HepG2 (cell line): ENCODE data around the gene ATP7B. TPM values are rescaled to one million over a fixed set of nuclear protein-coding genes. Genes with fewer than 3 reads are reported as not detected.

Experiments
- ATAC-seq: fragments of 200-7000 bp; cut with Tn5 transposase; 3 replicates; pipeline ENCODE4 v1.9.1; 2020; ENCODE audit warnings: mild to moderate bottlenecking, moderate library complexity
- BruUV-seq: library from RNA; stranded (reverse); fragments of 400-500 nt; replicated peaks from 2 replicates; lab custom pipeline; 2021; lab: Mats Ljungman, UMichigan
- CTCF ChIA-PET: fragments of 300-600 bp; formaldehyde crosslinking; extraction: SDS; loops from one replicate; lab custom pipeline; 2021; ENCODE audit warnings: low total read pairs, inconsistent platforms, low intra/inter-chr PET ratio; lab: Yijun Ruan, JAX
- POLR2A ChIA-PET: fragments of 350-600 bp; sonication (Branson Sonifier 250); formaldehyde crosslinking; loops from one replicate; lab custom pipeline; 2020; ENCODE audit warnings: antibody characterized with exemption, inconsistent platforms; lab: Yijun Ruan, JAX
- DNase-seq: peaks from one replicate; pipeline ENCODE4 v3.0.0-alpha.2; 2015; ENCODE audit warnings: low spot score
- FAIRE-seq: peaks from 3 replicates; lab custom pipeline; 2011; peaks lifted over from hg19 to GRCh38; lab: Jason Lieb, UNC
- H2AFZ ChIP-seq: one replicate; pipeline ENCODE4 v1.6.1; 2011; ENCODE audit warnings: low read length, inconsistent platforms
- H3K27ac ChIP-seq: fragments of 300-600 bp; 3 replicates; pipeline ENCODE4 v1.8.0; 2011; ENCODE audit warnings: mixed run types, mild to moderate bottlenecking, mixed read lengths, low read length, inconsistent platforms; ENCODE audit not compliant: insufficient read depth; ENCODE audit errors: extremely low read length
- H3K27me3 ChIP-seq, 2 experiments: fragments of 200-600 bp in 1 of 2; 2 replicates in 1 of 2; 3 replicates in 1 of 2; pipeline versions ENCODE4 v1.6.0 to v1.8.0; 2011; ENCODE audit warnings: low read length in 2 of 2, mild to moderate bottlenecking in 2 of 2, moderate library complexity in 2 of 2, inconsistent platforms in 1 of 2; ENCODE audit not compliant: insufficient read depth in 2 of 2, control insufficient read depth in 1 of 2
- H3K36me3 ChIP-seq, 2 experiments: fragments of 200-600 bp in 1 of 2; replicated peaks in 1 of 2; 2 replicates in 1 of 2; 3 replicates in 1 of 2; pipeline versions ENCODE4 v1.5.1 to v1.8.0; 2011; ENCODE audit warnings: low read length in 2 of 2, inconsistent platforms in 1 of 2; ENCODE audit not compliant: insufficient read depth in 2 of 2, control insufficient read depth in 1 of 2
- H3K4me1 ChIP-seq: 2 replicates; pipeline ENCODE4 v1.5.1; 2012; ENCODE audit warnings: low read length, inconsistent platforms; ENCODE audit not compliant: insufficient read depth
- H3K4me2 ChIP-seq: 2 replicates; pipeline ENCODE4 v1.6.0; 2011; ENCODE audit warnings: low read depth, low read length, inconsistent platforms
- H3K4me3 ChIP-seq, 3 experiments: fragments of 200-600 bp in 1 of 3; sonication (generic), shearing (Covaris generic) in 1 of 3; replicated peaks in 1 of 3; 2 replicates each; pipeline ENCODE4 v1.5.1; 2011 to 2016; ENCODE audit warnings: low read length in 3 of 3, inconsistent platforms in 2 of 3, low read depth in 2 of 3, mild to moderate bottlenecking in 2 of 3, control low read depth in 1 of 3, mixed read lengths in 1 of 3; ENCODE audit not compliant: insufficient read depth in 1 of 3
- H3K79me2 ChIP-seq: one replicate; pipeline ENCODE4 v1.6.1; 2011; ENCODE audit warnings: low read length, inconsistent platforms; ENCODE audit not compliant: insufficient read depth
- H3K9ac ChIP-seq: 2 replicates; pipeline ENCODE4 v1.6.0; 2011; ENCODE audit warnings: mild to moderate bottlenecking, low read depth, low read length, inconsistent platforms; ENCODE audit not compliant: insufficient read depth
- H3K9me3 ChIP-seq: 2 replicates; pipeline ENCODE4 v1.5.1; 2012; ENCODE audit warnings: mild to moderate bottlenecking, low read length
- H4K20me1 ChIP-seq: 2 replicates; pipeline ENCODE4 v1.6.0; 2011; ENCODE audit warnings: inconsistent platforms, mild to moderate bottlenecking, low read length, moderate library complexity; ENCODE audit not compliant: insufficient read depth
- ETV6 ChIP-seq: sonication (generic); formaldehyde crosslinking; conservative IDR thresholded peaks from 2 replicates; pipeline ENCODE4 v1.4.0; 2020; ENCODE audit warnings: missing genetic modification reagents
- MED1 ChIP-seq: sonication (generic); formaldehyde crosslinking; IDR thresholded peaks from 2 replicates; pipeline ENCODE4 v1.4.0; 2020; ENCODE audit warnings: missing genetic modification reagents
- SOX6 ChIP-seq, 2 experiments: fragments of 450-650 bp in 1 of 2; sonication (generic) in 1 of 2; formaldehyde crosslinking in 1 of 2; IDR thresholded peaks; 2 replicates each; pipeline versions ENCODE4 v1.4.0 to v1.6.1; 2017 to 2020; ENCODE audit warnings: antibody characterized with exemption in 1 of 2, mild to moderate bottlenecking in 1 of 2, missing genetic modification reagents in 1 of 2
- SRSF4 ChIP-seq: fragments of 200-400 bp; formaldehyde crosslinking; IDR thresholded peaks from one replicate; pipeline ENCODE4 v1.6.1; 2018; ENCODE audit warnings: mild to moderate bottlenecking, low read depth, low read length, moderate library complexity; ENCODE audit not compliant: poor library complexity, severe bottlenecking
- ZFAT ChIP-seq: sonication (generic); formaldehyde crosslinking; conservative IDR thresholded peaks from 2 replicates; pipeline ENCODE4 v1.8.1; 2023; ENCODE audit warnings: missing genetic modification reagents, inconsistent platforms
- ZFX ChIP-seq: sonication (generic); formaldehyde crosslinking; IDR thresholded peaks from 2 replicates; pipeline ENCODE4 v1.4.0; 2020; ENCODE audit warnings: mild to moderate bottlenecking, low read depth, missing genetic modification reagents, moderate library complexity
- ZMYM2 ChIP-seq: sonication (generic); formaldehyde crosslinking; IDR thresholded peaks from 2 replicates; pipeline ENCODE4 v1.8.0; 2022; ENCODE audit warnings: mild to moderate bottlenecking, missing genetic modification reagents
- ZNF251 ChIP-seq: sonication (generic); formaldehyde crosslinking; IDR thresholded peaks from 2 replicates; pipeline ENCODE4 v1.9.0; 2021; ENCODE audit warnings: mild to moderate bottlenecking, missing genetic modification reagents
- ZNF333 ChIP-seq: sonication (generic); formaldehyde crosslinking; IDR thresholded peaks from 2 replicates; pipeline ENCODE4 v1.4.0; 2020; ENCODE audit warnings: mild to moderate bottlenecking, missing genetic modification reagents, borderline replicate concordance
- ZNF337 ChIP-seq: sonication (generic); formaldehyde crosslinking; IDR thresholded peaks from 2 replicates; pipeline ENCODE4 v1.5.1; 2020; ENCODE audit warnings: missing genetic modification reagents, low read depth, mild to moderate bottlenecking, borderline replicate concordance
- ZNF724P ChIP-seq: sonication (generic); formaldehyde crosslinking; IDR thresholded peaks from 2 replicates; pipeline ENCODE4 v1.8.0; 2022; ENCODE audit warnings: missing genetic modification reagents, borderline replicate concordance
- WGBS: methylation state at CpG from one replicate; pipeline ENCODE4 v1.1.6; 2017; ENCODE audit warnings: low lambda C conversion rate; 5-methylcytosine and 5-hydroxymethylcytosine counted together
- in situ Hi-C: cut with HindIII; loops from 2 replicates; pipeline ENCODE4 v1.10.0; 2017; ENCODE audit warnings: low pct_unique_long_range_greater_than_20kb; ENCODE audit not compliant: extremely low pct_ligation_motif_present
- intact Hi-C: fragments of 100-400 bp; cut with micrococcal nuclease; formaldehyde crosslinking; loops from one replicate; pipeline ENCODE4 v1.10.0; 2022; ENCODE audit not compliant: unreplicated experiment
- polyA plus RNA-seq, 8 experiments: library from polyadenylated mRNA; depleted of rRNA in 3 of 8; stranded (reverse) in 7 of 8; unstranded in 1 of 8; fragments of >200 nt; fragmentation: Illumina TruSeq in 4 of 8; extraction: Trizol in 4 of 8; gene quantifications; 2 replicates each; pipeline versions ENCODE4 v1.2.1 to v1.2.3, GENCODE V29; 2011 to 2016; ENCODE audit warnings: low read depth in 4 of 8, missing spikeins in 1 of 8, mixed read lengths in 1 of 8; ENCODE audit not compliant: insufficient read depth in 1 of 8
- total RNA-seq, 5 experiments: library from RNA; depleted of rRNA; stranded (reverse); fragments of >200 nt; fragmentation: Illumina TruSeq; extraction: Trizol; gene quantifications; 2 replicates each; pipeline ENCODE4 v1.2.3, GENCODE V29; 2016; ENCODE audit warnings: low read depth in 1 of 5
- TF ChIP-seq, protein P1 (sequence below): sonication (generic); formaldehyde crosslinking; IDR thresholded peaks from 2 replicates; pipeline ENCODE4 v1.4.0; 2020; ENCODE audit warnings: missing genetic modification reagents
- TF ChIP-seq, protein P2 (sequence below): sonication (generic); formaldehyde crosslinking; IDR thresholded peaks from 2 replicates; pipeline ENCODE4 v1.9.0; 2021; ENCODE audit warnings: missing genetic modification reagents, borderline replicate concordance

ATP7B gene
- total and polyA plus RNA-seq, 2 of the 13 experiments (the other 11 are each of a cell fraction or from before 2014, with no cell fraction given) = 31.8 to 57.4 TPM

DNA sequence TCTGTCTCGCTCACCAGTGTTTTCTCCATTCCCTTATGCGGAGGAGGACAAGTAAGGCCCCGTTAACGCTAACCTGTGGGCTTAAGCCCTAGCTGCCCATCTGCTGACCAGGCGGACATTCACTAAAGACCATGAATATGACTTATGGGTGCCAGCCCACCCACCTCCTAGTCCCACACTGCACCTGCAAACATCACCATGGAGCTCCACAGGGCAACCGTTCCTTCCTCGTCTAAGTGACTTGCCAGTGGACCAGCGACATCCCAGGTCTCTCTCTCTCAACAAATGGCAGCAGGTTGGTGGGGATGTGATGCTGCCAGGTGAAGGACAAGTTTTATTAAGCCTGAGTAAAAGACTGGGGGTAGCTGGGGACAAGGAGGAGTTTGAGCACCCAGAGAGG, 94.3 kb downstream of the ATP7B start:
- FAIRE-seq (no peak), ATAC-seq (no peak)
- Histone ChIP-seq H2AFZ (no peak overlapping the region), H3K9ac (no peak overlapping the region), H3K36me3 (peaks cover 11 to 29% of the 10 kb centered on the region in 2 experiments; a peak in 4 of 5 replicates), H3K27ac (no peak overlapping the region), H3K27me3 (no peaks in the 10 kb centered on the region), H3K4me1 (no peaks in the 10 kb centered on the region), H3K4me2 (no peak overlapping the region), H3K4me3 (no peak overlapping the region)
- POLR2A ChIA-PET = no interaction called here
- TF ChIP-seq, protein P1, sequence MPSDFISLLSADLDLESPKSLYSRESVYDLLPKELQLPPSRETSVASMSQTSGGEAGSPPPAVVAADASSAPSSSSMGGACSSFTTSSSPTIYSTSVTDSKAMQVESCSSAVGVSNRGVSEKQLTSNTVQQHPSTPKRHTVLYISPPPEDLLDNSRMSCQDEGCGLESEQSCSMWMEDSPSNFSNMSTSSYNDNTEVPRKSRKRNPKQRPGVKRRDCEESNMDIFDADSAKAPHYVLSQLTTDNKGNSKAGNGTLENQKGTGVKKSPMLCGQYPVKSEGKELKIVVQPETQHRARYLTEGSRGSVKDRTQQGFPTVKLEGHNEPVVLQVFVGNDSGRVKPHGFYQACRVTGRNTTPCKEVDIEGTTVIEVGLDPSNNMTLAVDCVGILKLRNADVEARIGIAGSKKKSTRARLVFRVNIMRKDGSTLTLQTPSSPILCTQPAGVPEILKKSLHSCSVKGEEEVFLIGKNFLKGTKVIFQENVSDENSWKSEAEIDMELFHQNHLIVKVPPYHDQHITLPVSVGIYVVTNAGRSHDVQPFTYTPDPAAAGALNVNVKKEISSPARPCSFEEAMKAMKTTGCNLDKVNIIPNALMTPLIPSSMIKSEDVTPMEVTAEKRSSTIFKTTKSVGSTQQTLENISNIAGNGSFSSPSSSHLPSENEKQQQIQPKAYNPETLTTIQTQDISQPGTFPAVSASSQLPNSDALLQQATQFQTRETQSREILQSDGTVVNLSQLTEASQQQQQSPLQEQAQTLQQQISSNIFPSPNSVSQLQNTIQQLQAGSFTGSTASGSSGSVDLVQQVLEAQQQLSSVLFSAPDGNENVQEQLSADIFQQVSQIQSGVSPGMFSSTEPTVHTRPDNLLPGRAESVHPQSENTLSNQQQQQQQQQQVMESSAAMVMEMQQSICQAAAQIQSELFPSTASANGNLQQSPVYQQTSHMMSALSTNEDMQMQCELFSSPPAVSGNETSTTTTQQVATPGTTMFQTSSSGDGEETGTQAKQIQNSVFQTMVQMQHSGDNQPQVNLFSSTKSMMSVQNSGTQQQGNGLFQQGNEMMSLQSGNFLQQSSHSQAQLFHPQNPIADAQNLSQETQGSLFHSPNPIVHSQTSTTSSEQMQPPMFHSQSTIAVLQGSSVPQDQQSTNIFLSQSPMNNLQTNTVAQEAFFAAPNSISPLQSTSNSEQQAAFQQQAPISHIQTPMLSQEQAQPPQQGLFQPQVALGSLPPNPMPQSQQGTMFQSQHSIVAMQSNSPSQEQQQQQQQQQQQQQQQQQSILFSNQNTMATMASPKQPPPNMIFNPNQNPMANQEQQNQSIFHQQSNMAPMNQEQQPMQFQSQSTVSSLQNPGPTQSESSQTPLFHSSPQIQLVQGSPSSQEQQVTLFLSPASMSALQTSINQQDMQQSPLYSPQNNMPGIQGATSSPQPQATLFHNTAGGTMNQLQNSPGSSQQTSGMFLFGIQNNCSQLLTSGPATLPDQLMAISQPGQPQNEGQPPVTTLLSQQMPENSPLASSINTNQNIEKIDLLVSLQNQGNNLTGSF (CRISPR knock-in tag) = no peak
- TF ChIP-seq ZNF724P (CRISPR knock-in tag) = no peak
- no peak for TF ChIP-seq ZNF251 (CRISPR knock-in tag)
- no peak for TF ChIP-seq ZMYM2 (CRISPR knock-in tag)
- TF ChIP-seq ZNF337 (CRISPR knock-in tag) = no peak
- TF ChIP-seq ETV6 = no peak
- TF ChIP-seq, protein P2, sequence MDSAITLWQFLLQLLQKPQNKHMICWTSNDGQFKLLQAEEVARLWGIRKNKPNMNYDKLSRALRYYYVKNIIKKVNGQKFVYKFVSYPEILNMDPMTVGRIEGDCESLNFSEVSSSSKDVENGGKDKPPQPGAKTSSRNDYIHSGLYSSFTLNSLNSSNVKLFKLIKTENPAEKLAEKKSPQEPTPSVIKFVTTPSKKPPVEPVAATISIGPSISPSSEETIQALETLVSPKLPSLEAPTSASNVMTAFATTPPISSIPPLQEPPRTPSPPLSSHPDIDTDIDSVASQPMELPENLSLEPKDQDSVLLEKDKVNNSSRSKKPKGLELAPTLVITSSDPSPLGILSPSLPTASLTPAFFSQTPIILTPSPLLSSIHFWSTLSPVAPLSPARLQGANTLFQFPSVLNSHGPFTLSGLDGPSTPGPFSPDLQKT (CRISPR knock-in tag) = no peak
- no peak for TF ChIP-seq SOX6 (IDR thresholded peaks at IDR 0.05)
- no peak for TF ChIP-seq SOX6 (CRISPR knock-in tag; IDR thresholded peaks at IDR 0.05)
- TF ChIP-seq ZNF333 (CRISPR knock-in tag) = no peak
- no peak for TF ChIP-seq ZFX (CRISPR knock-in tag)
- TF ChIP-seq SRSF4 = no peak
- no peak for TF ChIP-seq ZFAT (CRISPR knock-in tag)
- no peak for TF ChIP-seq MED1 (CRISPR knock-in tag)
- TF ChIP-seq, all 625 proteins: peak for 0
- H3K9me3 ChIP-seq = no peaks in the 10 kb centered on the region
- WGBS = 98% methylated on average over 8 of the region's 8 CpGs
- no peaks in the 10 kb centered on the region for H4K20me1 ChIP-seq
- in situ Hi-C loops (no loop called here), intact Hi-C loops (no loop called here)
- H3K79me2 ChIP-seq = no peaks in the 10 kb centered on the region
- CTCF ChIA-PET = no interaction called here
- DNase-seq = no peak
- BruUV-seq = no TSS peak
